Brain pericyte (primary cell): Measurements from ENCODE around the gene GRIK4.

Experiments used
- DNase-seq: peaks from one replicate; pipeline ENCODE4 v3.0.0-alpha.2; 2012; ENCODE audit warnings: low read depth, low spot score

GRIK4 gene

GRCh38 chr11:120668537-120668936 is 157.0 kb downstream of the GRIK4 start:
- DNase-seq = no peak

DNA sequence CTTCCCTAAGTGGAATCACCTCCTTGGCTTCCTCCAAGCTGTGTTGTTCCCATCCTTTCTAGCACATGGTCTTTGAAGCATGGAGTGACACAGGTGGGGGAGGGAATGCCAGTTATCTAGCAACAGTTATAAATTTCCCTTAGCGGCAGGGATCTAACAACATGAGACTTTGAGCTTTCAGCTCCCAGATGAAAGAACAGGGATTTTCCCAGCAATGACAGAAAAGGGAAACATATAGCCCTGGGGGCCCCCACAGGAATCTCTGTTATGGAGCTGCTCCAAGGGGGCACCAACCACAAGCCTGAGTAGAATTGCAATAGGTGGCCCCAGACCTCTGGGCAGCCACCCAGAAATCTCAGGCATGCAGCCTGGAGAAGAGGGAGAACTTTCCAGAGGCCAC is 163.0 kb downstream of the GRIK4 start:
- DNase-seq = no peak

GRCh38 chr11:120675171-120675570 is 163.6 kb downstream of the GRIK4 start:
- no peak for DNase-seq

DNA sequence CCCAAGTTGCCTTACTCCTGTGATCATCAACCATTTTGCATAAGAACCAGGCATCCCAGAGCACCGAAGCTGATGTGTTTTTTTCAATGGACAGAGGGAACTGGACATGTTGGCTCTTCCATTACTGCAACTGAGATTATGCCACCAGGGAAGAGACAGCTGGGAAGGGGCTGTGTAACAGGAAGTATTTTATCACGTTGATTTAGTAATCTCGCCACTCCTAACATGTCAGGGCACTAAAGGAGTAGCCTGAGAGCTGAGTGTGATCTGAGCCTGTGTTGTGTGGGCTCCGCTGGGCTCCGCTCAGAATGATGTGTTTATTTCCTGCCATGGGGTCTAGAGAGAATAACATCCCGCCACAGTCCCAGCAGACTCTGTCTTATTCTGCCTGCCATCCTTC is 165.4 kb downstream of the GRIK4 start:
- DNase-seq = no peak

DNA sequence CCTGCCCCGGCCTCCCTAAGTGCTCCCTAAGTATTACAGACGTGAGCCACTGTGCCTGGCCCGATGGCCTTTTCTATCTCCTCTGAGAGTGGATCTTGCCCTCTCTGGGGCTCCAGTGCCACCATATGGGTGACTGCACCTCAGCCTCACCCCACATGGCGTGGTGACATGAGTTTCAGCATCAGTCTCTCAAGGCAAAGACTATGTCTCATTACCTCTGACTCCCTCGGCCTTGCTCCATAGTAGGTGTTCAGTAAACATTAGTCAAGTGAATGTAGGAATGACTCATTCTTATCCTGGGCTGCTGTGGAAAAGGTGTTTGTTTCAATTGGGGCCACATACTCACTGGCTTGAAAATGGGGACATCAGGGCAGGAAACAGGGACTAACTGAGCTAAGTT is 168.8 kb downstream of the GRIK4 start:
- DNase-seq = no peak

DNA sequence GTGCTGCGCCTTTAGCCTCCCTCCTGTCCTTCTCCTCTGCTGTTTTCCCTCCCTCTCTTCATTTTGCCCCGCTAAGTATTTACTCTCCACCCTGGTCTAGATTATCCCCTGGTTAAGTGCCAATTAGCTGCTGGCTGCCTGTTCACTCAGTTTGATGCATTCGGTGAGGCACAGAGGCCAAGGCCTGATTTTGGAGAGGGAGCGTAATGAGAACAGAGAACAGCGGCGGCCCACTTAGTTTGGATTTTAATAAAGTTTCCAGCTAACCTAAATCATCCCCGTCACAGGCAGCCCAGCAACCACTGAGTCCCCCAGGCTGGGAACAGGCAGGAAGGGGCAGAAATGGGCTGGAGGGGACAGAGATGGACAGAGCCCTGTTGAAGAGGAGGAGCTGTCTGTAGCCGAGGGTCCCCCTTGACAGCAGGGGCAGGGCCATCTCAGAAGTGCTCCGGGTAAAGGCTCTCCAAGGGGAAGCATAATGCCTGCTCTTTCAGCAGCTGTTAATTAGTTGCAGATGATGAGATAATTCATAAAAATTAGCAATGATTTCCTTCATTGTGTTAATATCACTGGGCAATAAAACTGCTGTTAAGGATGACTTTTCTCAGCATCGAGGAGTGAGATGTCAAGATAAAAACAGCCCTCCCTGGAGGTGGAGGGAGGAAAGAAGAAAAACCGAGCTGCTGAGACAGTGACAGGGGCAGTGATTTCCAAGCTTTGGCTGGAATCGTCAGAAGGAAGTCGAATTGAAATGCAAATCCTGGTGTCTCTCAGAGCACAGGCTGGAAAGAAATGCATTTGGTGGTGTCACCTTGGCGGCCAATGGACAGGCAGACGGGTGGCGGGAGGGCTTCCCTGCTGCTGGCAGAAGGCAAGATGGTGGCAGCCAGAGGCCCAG is 170.1 kb downstream of the GRIK4 start:
- DNase-seq = no peak

GRCh38 chr11:120682332-120682649 is 170.7 kb downstream of the GRIK4 start:
- no peak for DNase-seq

DNA sequence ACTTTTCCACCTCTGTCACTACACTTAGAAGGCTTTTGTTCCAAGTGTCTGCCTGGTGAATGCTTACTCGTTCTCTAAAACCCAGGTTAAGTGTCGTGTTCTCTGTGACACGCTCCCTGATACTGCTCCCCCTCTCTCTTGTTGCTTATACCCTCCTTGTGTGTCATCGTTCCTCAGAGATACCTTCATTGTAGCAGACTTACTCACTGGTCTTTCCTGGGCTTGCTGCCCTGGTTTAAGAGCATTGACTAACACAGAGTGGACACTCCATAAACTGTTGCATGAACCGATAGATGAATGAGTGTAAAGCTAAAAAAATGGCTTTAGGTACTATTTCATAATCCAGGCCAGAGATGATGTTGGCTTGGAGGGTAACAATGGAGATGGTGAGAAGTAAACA is 171.3 kb downstream of the GRIK4 start:
- DNase-seq = no peak

- no peak for DNase-seq
These were observed 175.0 kb downstream of the GRIK4 start for GRCh38 chr11:120686516-120686915.

- no peak for DNase-seq
These were observed 176.6 kb downstream of the GRIK4 start for GRCh38 chr11:120688163-120688562.

DNA sequence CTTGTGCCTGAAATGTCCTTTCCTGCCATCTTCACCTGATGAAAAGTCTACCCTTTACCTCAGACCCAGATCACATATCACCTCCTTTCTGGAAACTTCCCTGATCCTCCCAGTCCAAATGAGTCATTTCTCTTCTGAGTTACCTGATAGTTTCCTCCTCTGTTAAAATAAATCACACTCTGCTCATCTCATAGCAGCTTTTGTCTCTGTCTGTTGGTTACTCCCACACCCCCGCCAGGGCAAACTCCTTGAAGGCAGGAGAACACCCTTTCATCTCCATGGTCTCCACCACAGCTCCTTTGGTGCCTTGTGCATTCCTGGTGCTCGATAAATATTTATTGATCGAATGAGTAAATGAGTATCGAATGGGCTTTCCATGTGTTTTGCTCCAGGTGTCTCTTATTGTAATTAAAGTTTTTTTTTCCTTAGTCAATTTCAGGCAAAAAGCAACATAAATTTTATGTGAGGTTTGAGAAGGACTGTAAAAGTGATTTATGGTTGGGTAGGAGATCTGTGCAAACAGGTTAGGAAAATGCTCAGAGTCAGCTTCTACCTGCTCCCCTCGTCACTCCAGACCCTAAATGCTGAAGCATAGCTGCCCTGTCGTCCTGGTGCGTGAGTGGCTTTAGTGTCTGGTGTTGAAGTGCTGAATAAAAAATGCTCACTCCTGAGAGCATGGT is 178.2 kb downstream of the GRIK4 start:
- no peak for DNase-seq

GRCh38 chr11:120690406-120690805 is 178.9 kb downstream of the GRIK4 start:
- no peak for DNase-seq

GRCh38 chr11:120694726-120695125 is 183.2 kb downstream of the GRIK4 start:
- no peak for DNase-seq

DNA sequence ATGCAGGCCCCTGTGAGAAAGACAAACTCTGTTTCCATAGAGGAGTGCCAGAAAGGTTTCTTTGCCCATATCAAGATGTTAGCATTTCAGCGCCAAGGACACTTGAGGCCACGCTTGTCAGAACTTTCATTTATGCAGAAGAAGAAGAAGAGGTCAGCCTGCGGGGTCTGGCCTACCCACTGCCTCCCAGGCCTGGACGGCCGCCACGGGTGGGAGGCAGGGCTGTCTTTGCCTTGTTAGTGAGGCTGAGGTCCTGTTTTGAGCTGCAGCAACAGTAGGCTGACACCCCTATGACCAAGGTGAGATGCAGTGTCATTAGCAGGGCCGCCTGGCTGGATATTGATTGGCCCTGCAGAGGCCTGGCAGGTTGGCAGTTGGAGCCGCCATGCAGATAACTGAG is 183.9 kb downstream of the GRIK4 start:
- no peak for DNase-seq

- no peak for DNase-seq
These were observed 184.4 kb downstream of the GRIK4 start for GRCh38 chr11:120695939-120696338.

GRCh38 chr11:120696597-120697218 is 185.2 kb downstream of the GRIK4 start:
- DNase-seq = no peak

DNA sequence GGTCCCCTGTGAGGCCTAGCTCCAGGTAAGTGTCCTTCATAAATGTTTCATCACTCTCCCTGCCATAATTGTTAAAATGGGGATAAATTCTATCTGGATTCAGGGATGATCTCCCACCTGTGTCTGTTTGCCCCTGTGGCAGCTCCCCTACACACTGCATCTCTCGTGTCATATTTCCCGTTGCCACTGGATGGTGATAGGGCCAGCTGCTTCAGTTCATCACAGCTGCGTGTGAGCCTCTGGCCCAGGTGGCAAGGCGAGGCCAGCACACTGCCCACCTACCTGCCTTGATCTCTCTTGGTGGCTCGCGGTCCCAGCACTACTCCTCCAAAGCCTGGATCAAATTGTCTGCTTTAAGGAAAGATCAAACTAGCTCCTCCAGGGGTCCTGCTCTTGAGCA is 187.4 kb downstream of the GRIK4 start:
- DNase-seq = no peak

GRCh38 chr11:120702656-120703055 is 191.1 kb downstream of the GRIK4 start:
- DNase-seq = no peak

DNA sequence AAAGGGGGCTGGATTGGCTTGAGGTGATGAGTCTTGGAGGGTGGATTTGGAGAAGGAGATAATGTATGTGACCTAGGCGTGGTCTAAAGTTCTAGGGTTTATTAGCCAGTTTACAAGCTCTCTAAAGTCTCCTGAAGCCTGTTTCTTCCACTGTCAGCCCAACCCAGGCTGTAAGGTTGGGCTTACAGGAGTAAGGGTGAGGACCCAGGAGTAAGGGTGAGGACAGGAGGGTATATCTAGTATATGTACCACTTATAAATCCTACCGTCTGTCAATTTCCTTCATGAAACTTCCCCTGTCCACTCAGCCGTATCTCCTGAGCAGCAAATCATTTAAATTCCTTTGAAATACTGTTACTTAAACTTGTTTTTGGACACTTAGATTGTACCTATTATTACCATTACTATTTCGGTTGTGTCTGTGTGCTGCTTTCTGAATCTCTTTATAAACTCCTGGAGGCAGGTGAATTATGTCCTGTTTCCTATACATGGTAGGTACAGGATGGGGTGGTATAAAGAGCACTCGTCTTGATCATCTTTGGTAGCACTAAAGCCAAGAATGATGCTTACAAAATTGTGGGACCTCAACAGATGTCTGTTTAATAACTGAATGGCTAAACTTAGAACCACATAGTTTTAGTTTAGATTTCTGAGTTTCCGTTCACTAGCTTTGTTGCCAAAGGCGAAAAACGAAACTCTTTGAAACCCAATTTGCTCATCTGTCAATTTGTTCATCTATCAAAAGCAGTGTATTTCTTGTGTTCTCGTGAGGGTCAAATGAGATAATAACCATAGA is 192.0 kb downstream of the GRIK4 start:
- no peak for DNase-seq

GRCh38 chr11:120704256-120704750 is 192.8 kb downstream of the GRIK4 start:
- no peak for DNase-seq

- DNase-seq = no peak
These were observed 194.7 kb downstream of the GRIK4 start for GRCh38 chr11:120706257-120706656.

DNA sequence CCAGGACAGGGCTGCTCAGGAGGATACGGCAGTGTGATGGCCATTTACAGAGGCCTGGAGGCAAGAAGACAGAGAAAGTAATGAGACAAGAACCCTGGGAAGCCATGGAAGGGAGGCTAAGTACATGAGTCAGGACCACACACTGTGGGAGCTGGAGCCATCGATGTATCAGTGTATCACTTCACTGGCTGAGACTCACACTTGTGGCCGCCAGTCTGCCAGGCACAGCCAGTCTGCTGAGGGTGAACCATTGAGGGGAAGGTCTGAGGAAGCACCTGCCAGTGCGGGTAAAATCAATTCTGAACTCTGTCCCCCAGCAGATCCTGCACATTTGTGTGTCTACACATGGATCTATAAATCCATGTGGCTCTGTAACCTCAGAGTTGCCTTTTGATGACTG is 195.6 kb downstream of the GRIK4 start:
- DNase-seq = no peak
